Psoas muscle (tissue), 8 donors: Measurements from ENCODE around the gene ZBTB7A. TPM values are rescaled to one million over a fixed set of nuclear protein-coding genes. Genes with fewer than 3 reads are reported as not detected.

Experiments
- ATAC-seq, 4 donors: fragments of 200-7000 bp; cut with Tn5 transposase; one replicate each; pipeline ENCODE4 v1.9.1; 2020; ENCODE audit warnings: moderate library complexity in 3 of 4, mild to moderate bottlenecking in 2 of 4
- DNase-seq, 2 donors: peaks; one replicate each; pipeline ENCODE4 v3.0.0-alpha.2; 2020
- H3K27ac ChIP-seq: fragments of 200-600 bp; one replicate; pipeline ENCODE4 v1.8.0; 2022
- H3K27me3 ChIP-seq, 3 donors: fragments of 200-600 bp in 1 of 3; one replicate each; pipeline versions ENCODE4 v1.6.1 to v1.8.0; 2013 to 2022; ENCODE audit warnings: low read length in 2 of 3, mild to moderate bottlenecking in 2 of 3, moderate library complexity in 1 of 3; ENCODE audit not compliant: insufficient read depth in 3 of 3
- H3K36me3 ChIP-seq, 2 donors: fragments of 200-600 bp in 1 of 2; one replicate each; pipeline versions ENCODE4 v1.6.1 to v1.8.0; 2013 to 2022; ENCODE audit warnings: low read depth in 1 of 2, mild to moderate bottlenecking in 1 of 2, moderate library complexity in 1 of 2; ENCODE audit not compliant: insufficient read depth in 1 of 2
- H3K4me1 ChIP-seq: fragments of 200-600 bp; one replicate; pipeline ENCODE4 v1.8.0; 2022
- H3K4me3 ChIP-seq: fragments of 200-600 bp; one replicate; pipeline ENCODE4 v1.8.0; 2022; ENCODE audit warnings: mild to moderate bottlenecking
- H3K9me3 ChIP-seq: fragments of 200-600 bp; one replicate; pipeline ENCODE4 v1.8.0; 2022
- CTCF ChIP-seq: fragments of 200-600 bp; IDR thresholded peaks from one replicate; pipeline ENCODE4 v1.8.0; 2022; ENCODE audit warnings: antibody characterized with exemption
- WGBS, 3 donors: extraction: QIAGEN DNeasy Blood & Tissue Kit; methylation state at CpG; one replicate each; pipeline versions ENCODE4 v1.1.6 to v1.1.7; 2013; 5-methylcytosine and 5-hydroxymethylcytosine counted together
- intact Hi-C, 2 donors: fragments of 100-400 bp; cut with DNase I; formaldehyde crosslinking; loops; one replicate each; pipeline versions ENCODE4 v1.11.0 to v1.14.2; 2022
- polyA plus RNA-seq, 3 donors: library from polyadenylated mRNA; stranded (reverse); fragments of 200-250 nt; gene quantifications; one replicate each; pipeline ENCODE4 v1.2.3, GENCODE V29; 2013
- total RNA-seq, 4 donors: library from RNA; stranded (reverse); fragmentation: NEBNext Ultra II Directional in 2 of 4; extraction: Animal tissue kit (Norgen Biotek cat#: 25700) in 2 of 4; gene quantifications; one replicate each; pipeline versions ENCODE4 v1.2.1 to v1.2.4, GENCODE V29; 2021 to 2023
- donor health status: healthy with polysubstance abuse.
- donor health status: DM: no; HTN: no; CAD: no; lungs with moderate emphysema.
- donor health status: Bipolar disorder and iron deficiency.
- donor health status: healthy.
- donor health status: DM: yes; HTN: yes; CAD: no.
- donor health status: DM: no; HTN: no; CAD: no.
- donor health status: DM: no; HTN: no; CAD: no.
- donor health status: DM: yes; HTN: yes; CAD: no.

Gene ZBTB7A
- total and polyA plus RNA-seq, 7 donors: 18.5 to 55.9 (median 25.7) TPM

- Histone ChIP-seq H3K27me3 (no peaks in the 10 kb centered on the region), H3K4me1 (no peaks in the 10 kb centered on the region), H3K36me3 (peaks cover 0 to 57% of the 10 kb centered on the region in 2 donors), H3K9me3 (no peaks in the 10 kb centered on the region), H3K4me3 (no peak overlapping the region), H3K27ac (no peak overlapping the region)
- ATAC-seq: no peak
- 89 to 94% (median 92%) methylated on average over 41 to 54 of the region's 54 CpGs for WGBS, 3 donors
- DNase-seq: no peak
- TF ChIP-seq CTCF: no peak
- intact Hi-C loops: no loop called here
Measured at GRCh38 chr19:4037301-4037949, 29.3 kb downstream of the ZBTB7A start.

- no peaks in the 10 kb centered on the region for H3K9me3 ChIP-seq
- no peaks in the 10 kb centered on the region for H3K27me3 ChIP-seq
- H3K4me1 ChIP-seq: no peaks in the 10 kb centered on the region
- ATAC-seq (no peak), DNase-seq (no peak)
- peaks cover 0 to 62% of the 10 kb centered on the region in 2 donors for H3K36me3 ChIP-seq
- H3K27ac ChIP-seq: no peak overlapping the region
- 89 to 92% (median 91%) methylated on average over 25 of the region's 25 CpGs for WGBS, 3 donors
- intact Hi-C loops: no loop called here
- no peak for TF ChIP-seq CTCF
- no peak overlapping the region for H3K4me3 ChIP-seq
Measured at GRCh38 chr19:4036576-4037300, 30.0 kb downstream of the ZBTB7A start.

- Histone ChIP-seq H3K36me3 (peaks cover 0 to 72% of the 10 kb centered on the region in 2 donors), H3K9me3 (no peaks in the 10 kb centered on the region), H3K4me1 (no peaks in the 10 kb centered on the region), H3K4me3 (no peak overlapping the region), H3K27me3 (no peaks in the 10 kb centered on the region), H3K27ac (no peak overlapping the region)
- DNase-seq (no peak), ATAC-seq (no peak)
- TF ChIP-seq CTCF: no peak
- 88 to 91% (median 89%) methylated on average over 10 of the region's 10 CpGs for WGBS, 3 donors
- intact Hi-C loops: no loop called here
Measured at GRCh38 chr19:4035582-4035981, 31.1 kb downstream of the ZBTB7A start.

GRCh38 chr19:4035018-4035566, 31.6 kb downstream of the ZBTB7A start:
- no peaks in the 10 kb centered on the region for H3K9me3 ChIP-seq
- intact Hi-C loops: no loop called here
- DNase-seq (no peak), ATAC-seq (no peak)
- no peak overlapping the region for H3K27ac ChIP-seq
- H3K27me3 ChIP-seq: no peaks in the 10 kb centered on the region
- H3K36me3 ChIP-seq: peaks cover 0 to 77% of the 10 kb centered on the region in 2 donors
- no peaks in the 10 kb centered on the region for H3K4me1 ChIP-seq
- no peak overlapping the region for H3K4me3 ChIP-seq
- WGBS, 3 donors: 82 to 85% (median 85%) methylated on average over 10 to 19 of the region's 19 CpGs
- TF ChIP-seq CTCF: no peak
